Stimulated activated naive CD8-positive, alpha-beta T cell treated with anti-CD3 and anti-CD28 coated beads, Interleukin-15, amount 100 ng/mL, for 72 hours (primary cell): Measurements from ENCODE around the gene IFT20.
A peak's percentile ranks its signal among the peaks of the same experiment; 100 is the strongest.
"Not testable (repeated sequence)": the region's sequence is repeated elsewhere in the genome, so short reads cannot be mapped to it uniquely, and the experiment has no call there.

Source experiments
- ATAC-seq: fragments of 150-1000 bp; cut with Tn5 transposase; 2 replicates; pipeline ENCODE4 v1.10.0; 2021; ENCODE audit warnings: mild to moderate bottlenecking, moderate library complexity
- DNase-seq, 2 donors: peaks; one replicate each; pipeline ENCODE4 v3.0.0; 2021 to 2022
- H3K27ac Mint-ChIP-seq, 2 donors: one replicate each; pipeline ENCODE4 v1.8.0; 2022; ENCODE audit warnings: mild to moderate bottlenecking in 2 of 2, mixed read lengths in 2 of 2, moderate library complexity in 2 of 2
- H3K27me3 Mint-ChIP-seq: one replicate; pipeline ENCODE4 v1.8.0; 2022; ENCODE audit warnings: mixed read lengths
- H3K4me1 Mint-ChIP-seq: one replicate; pipeline ENCODE4 v1.8.0; 2022; ENCODE audit warnings: mild to moderate bottlenecking, mixed read lengths
- H3K4me3 Mint-ChIP-seq, 2 donors: one replicate each; pipeline ENCODE4 v1.8.0; 2022; ENCODE audit warnings: mild to moderate bottlenecking in 2 of 2, mixed read lengths in 2 of 2, moderate library complexity in 1 of 2
- H3K9me3 Mint-ChIP-seq, 2 donors: one replicate each; pipeline ENCODE4 v1.8.0; 2022; ENCODE audit warnings: mixed read lengths in 2 of 2

The IFT20 gene

GRCh38 chr17:28315846-28316705 is 19.2 kb downstream of the IFT20 start:
- Mint-ChIP-seq H3K4me1 (peaks cover 40% of the 10 kb centered on the region), H3K9me3 (no peaks in the 10 kb centered on the region), H3K27ac (no peak overlapping the region), H3K4me3 (no peak overlapping the region), H3K27me3 (no peaks in the 10 kb centered on the region)
- DNase-seq, result no peak
- no peak for ATAC-seq

- H3K4me3 Mint-ChIP-seq, result no peak overlapping the region
- no peak overlapping the region for H3K27ac Mint-ChIP-seq
- peaks cover 22% of the 10 kb centered on the region for H3K4me1 Mint-ChIP-seq
- H3K9me3 Mint-ChIP-seq, result no peaks in the 10 kb centered on the region
- ATAC-seq, result no peak
- DNase-seq, result no peak
- H3K27me3 Mint-ChIP-seq, result no peaks in the 10 kb centered on the region
Measured at GRCh38 chr17:28313841-28314240, 21.4 kb downstream of the IFT20 start.

- Mint-ChIP-seq H3K4me1 (no peaks in the 10 kb centered on the region), H3K9me3 (no peaks in the 10 kb centered on the region), H3K27ac (no peak overlapping the region), H3K27me3 (peaks cover 29% of the 10 kb centered on the region), H3K4me3 (no peak overlapping the region)
- DNase-seq, result no peak
- ATAC-seq, result no peak
Measured at GRCh38 chr17:28306954-28307401, 28.3 kb downstream of the IFT20 start.

- ATAC-seq, result no peak
Measured at GRCh38 chr17:28298449-28298848, 36.8 kb downstream of the IFT20 start.

GRCh38 chr17:28295677-28296578 is 39.3 kb downstream of the IFT20 start:
- ATAC-seq, result peak; percentile 74
- no peak for DNase-seq
- Mint-ChIP-seq H3K27me3 (peaks cover 37% of the 10 kb centered on the region), H3K4me3 (peak overlapping the region; percentile 5 to 32), H3K27ac (no peak overlapping the region), H3K4me1 (peaks cover 17% of the 10 kb centered on the region), H3K9me3 (no peaks in the 10 kb centered on the region)

More at GRCh38 chr17:28298449-28298848, 36.8 kb downstream of the IFT20 start:
- H3K4me3 Mint-ChIP-seq, result no peak overlapping the region
- no peak overlapping the region for H3K27ac Mint-ChIP-seq
- H3K9me3 Mint-ChIP-seq, result no peaks in the 10 kb centered on the region
- H3K4me1 Mint-ChIP-seq, result peaks cover 17% of the 10 kb centered on the region
- no peak for DNase-seq
- peaks cover 18% of the 10 kb centered on the region for H3K27me3 Mint-ChIP-seq

- Mint-ChIP-seq H3K4me1 (peaks cover 17% of the 10 kb centered on the region), H3K9me3 (no peaks in the 10 kb centered on the region), H3K4me3 (no peak overlapping the region), H3K27ac (no peak overlapping the region), H3K27me3 (peaks cover 37% of the 10 kb centered on the region)
- DNase-seq, result no peak
- ATAC-seq, result no peak
Measured at GRCh38 chr17:28293994-28294393, 41.3 kb downstream of the IFT20 start.

GRCh38 chr17:28292878-28293277 is 42.4 kb downstream of the IFT20 start:
- H3K4me1 Mint-ChIP-seq, result peaks cover 17% of the 10 kb centered on the region
- not testable (repeated sequence) for H3K4me3 Mint-ChIP-seq, DNase-seq, H3K27ac Mint-ChIP-seq, H3K9me3 Mint-ChIP-seq, ATAC-seq
- H3K27me3 Mint-ChIP-seq, result peaks cover 37% of the 10 kb centered on the region

- Mint-ChIP-seq H3K9me3 (no peaks in the 10 kb centered on the region), H3K27me3 (peaks cover 37% of the 10 kb centered on the region), H3K4me3 (no peak overlapping the region), H3K27ac (no peak overlapping the region), H3K4me1 (peaks cover 16% of the 10 kb centered on the region)
- DNase-seq (no peak), ATAC-seq (no peak)
Measured at GRCh38 chr17:28291780-28292330, 43.4 kb downstream of the IFT20 start.

- H3K27me3 Mint-ChIP-seq, result peaks cover 34% of the 10 kb centered on the region
- H3K4me1 Mint-ChIP-seq, result peaks cover 5% of the 10 kb centered on the region
- no peak for ATAC-seq
- H3K9me3 Mint-ChIP-seq, result no peaks in the 10 kb centered on the region
- no peak for DNase-seq
- no peak overlapping the region for H3K4me3 Mint-ChIP-seq
- no peak overlapping the region for H3K27ac Mint-ChIP-seq
Measured at GRCh38 chr17:28290703-28291102, 44.6 kb downstream of the IFT20 start.

- ATAC-seq (no peak), DNase-seq (no peak)
- Mint-ChIP-seq H3K9me3 (no peaks in the 10 kb centered on the region), H3K4me1 (no peaks in the 10 kb centered on the region), H3K4me3 (no peak overlapping the region), H3K27ac (no peak overlapping the region), H3K27me3 (peaks cover 18% of the 10 kb centered on the region)
Measured at GRCh38 chr17:28285965-28286364, 49.3 kb downstream of the IFT20 start.

GRCh38 chr17:28282596-28282995 is 52.7 kb downstream of the IFT20 start:
- no peaks in the 10 kb centered on the region for H3K9me3 Mint-ChIP-seq
- ATAC-seq (no peak), DNase-seq (no peak)
- H3K4me3 Mint-ChIP-seq, result no peak overlapping the region
- H3K4me1 Mint-ChIP-seq, result peaks cover 12% of the 10 kb centered on the region
- peaks cover 41% of the 10 kb centered on the region for H3K27me3 Mint-ChIP-seq
- no peak overlapping the region for H3K27ac Mint-ChIP-seq

GRCh38 chr17:28280826-28281225 is 54.4 kb downstream of the IFT20 start:
- ATAC-seq, result no peak
- Mint-ChIP-seq H3K9me3 (no peaks in the 10 kb centered on the region), H3K27ac (no peak overlapping the region), H3K4me1 (peaks cover 20% of the 10 kb centered on the region), H3K27me3 (peaks cover 58% of the 10 kb centered on the region), H3K4me3 (no peak overlapping the region)
- DNase-seq, result no peak

- H3K4me1 Mint-ChIP-seq, result peaks cover 20% of the 10 kb centered on the region
- H3K9me3 Mint-ChIP-seq, result no peaks in the 10 kb centered on the region
- no peak for DNase-seq
- peaks cover 72% of the 10 kb centered on the region for H3K27me3 Mint-ChIP-seq
- ATAC-seq, result no peak
- no peak overlapping the region for H3K4me3 Mint-ChIP-seq
- no peak overlapping the region for H3K27ac Mint-ChIP-seq
Measured at GRCh38 chr17:28279411-28279810, 55.9 kb downstream of the IFT20 start.
